Measurements from ENCODE around the gene GOLIM4.

GRCh38 chr3:168100777-168101492, 5.2 kb upstream of the GOLIM4 start:
- TF ChIP-seq CTCF (IDR thresholded peaks at IDR 0.05) (no peak), POLR2A (IDR thresholded peaks at IDR 0.05) (no peak)

All from body of pancreas (tissue), 4 donors.